ENCODE measurements around the gene PEAR1. TPM values are rescaled to one million over a fixed set of nuclear protein-coding genes. Genes with fewer than 3 reads are reported as not detected.
A peak's percentile ranks its signal among the peaks of the same experiment; 100 is the strongest.

PEAR1 gene
- total RNA-seq, 1 donor from 2014 or later = 74.7 TPM

DNA sequence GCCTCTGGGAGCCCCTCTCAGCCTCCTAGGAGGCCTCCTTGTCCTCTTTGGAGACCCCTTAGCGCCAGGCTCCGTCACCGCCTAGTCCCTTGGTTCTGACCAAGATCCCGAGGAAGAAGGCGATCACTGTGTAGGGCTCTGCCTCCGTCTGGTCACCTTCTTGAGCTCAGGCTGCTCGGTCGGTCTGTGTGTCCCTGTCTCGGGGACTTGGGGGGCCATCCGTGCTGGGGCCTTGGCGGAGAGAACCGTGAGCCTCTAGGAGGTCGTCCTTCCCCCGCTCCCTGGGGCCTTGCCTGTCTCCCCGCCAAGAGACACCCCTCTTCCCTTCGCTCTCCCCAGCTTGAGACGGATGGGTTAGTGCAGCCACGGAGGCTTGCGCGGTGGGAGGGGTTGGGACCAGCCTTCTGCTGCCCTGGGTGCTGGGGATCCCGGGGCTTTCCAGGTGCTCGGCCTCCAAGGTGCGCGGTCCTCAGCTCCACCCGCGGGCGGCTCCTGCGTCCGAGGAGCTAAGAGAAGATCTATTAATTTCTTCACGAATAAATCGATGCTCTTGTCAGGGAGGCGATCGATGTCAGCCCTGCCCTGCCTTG, 33.9 kb upstream of the PEAR1 start:
- DNase-seq (ENCODE audit: low spot score) (no peak), ATAC-seq (peak; percentile 69)
- intact Hi-C loops (cut with DNase I) = loop anchor here (10.0 kb wide), 1 partner anchor 165 kb away; no protein-coding TSS in a partner anchor

DNA sequence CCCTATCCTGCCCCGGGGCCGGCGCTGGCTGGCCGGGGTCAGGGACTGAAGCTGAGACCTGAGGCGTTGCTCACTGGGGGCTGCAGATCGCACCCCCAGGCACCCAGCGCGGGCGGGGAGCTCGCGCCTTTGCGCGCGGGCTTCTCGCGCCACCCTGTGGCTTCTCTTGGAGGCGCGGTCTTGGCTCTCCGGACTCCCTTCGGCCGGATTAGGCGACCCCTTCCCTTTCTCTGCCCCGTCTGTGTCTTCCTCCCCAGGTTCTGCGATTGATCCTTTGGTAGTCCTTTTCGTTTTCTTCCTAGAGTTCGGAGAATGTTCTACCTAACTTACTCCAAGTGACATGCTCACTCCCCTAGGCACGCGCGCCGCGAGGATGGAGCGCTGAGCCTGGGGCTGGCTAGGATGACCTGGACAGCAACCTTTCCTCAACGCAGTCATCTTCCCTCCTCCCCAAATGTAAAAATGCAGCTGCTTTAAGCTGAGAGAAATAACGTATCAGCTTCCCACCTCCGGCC, 33.3 kb upstream of the PEAR1 start:
- intact Hi-C loops (cut with DNase I) = loop anchor here (10.0 kb wide), 1 partner anchor 165 kb away; no protein-coding TSS in a partner anchor
- ATAC-seq = peak; percentile 84
- peak; percentile 75 for DNase-seq (ENCODE audit: low spot score)

DNA sequence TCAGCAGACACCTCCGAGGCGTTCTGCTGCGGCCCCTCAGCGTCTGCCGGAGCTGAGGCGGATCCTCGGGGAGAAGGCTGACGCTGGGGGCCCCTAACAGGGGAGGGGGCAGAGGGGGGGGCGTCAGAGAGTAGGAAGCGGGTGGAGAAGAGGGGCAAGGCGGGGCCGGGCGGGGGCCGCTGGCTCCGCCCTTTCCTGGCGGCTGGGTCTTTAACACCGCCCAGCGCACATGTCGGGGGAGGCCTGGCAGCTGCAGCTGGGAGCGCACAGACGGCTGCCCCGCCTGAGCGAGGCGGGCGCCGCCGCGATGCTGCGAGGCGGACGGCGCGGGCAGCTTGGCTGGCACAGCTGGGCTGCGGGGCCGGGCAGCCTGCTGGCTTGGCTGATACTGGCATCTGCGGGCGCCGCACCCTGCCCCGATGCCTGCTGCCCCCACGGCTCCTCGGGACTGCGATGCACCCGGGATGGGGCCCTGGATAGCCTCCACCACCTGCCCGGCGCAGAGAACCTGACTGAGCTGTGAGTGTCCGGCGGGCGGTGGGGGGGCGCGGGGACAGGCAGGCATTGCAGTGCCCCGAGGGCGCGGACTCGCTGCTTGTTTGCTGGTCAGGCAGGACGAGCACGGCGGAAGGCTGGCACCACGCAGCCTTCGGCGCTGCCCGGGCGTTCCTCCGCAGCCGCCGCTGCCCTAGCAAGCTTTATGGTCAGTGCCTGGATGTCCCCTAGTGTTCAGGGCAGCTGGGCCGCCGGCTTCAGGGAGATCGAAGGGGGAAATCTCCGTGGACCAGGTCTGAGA, 32.7 kb upstream of the PEAR1 start, which contains the start of gene NTRK1:
TSS of gene NTRK1 (plus strand) at position 238 of the 796 bp plus-strand sequence. CDS start at position 308, 70 bp downstream.
- DNase-seq (ENCODE audit: low spot score) (no peak), ATAC-seq (peak; percentile 41)
- intact Hi-C loops (cut with DNase I) = loop anchor here (10.0 kb wide), 1 partner anchor 166 kb away; no protein-coding TSS in a partner anchor

DNA sequence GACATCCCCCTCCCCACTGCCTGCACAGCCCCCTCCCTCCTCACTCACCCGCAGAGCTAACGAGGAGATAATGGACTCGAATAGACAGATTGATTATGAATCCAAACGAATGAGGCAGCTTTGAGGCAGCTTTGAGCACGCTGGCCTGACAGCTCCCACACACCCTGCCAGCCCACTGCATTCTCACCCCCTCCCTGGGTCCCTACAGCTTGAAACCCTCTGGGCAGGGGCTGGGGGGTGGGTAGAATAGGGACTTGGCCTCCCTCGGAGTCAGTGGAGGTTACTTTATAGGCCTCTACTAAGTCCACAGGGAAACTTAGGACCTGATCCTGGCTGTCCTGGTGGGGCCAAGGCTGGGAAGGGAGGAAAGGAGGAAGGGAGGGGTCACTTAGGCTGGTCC, 30.9 kb upstream of the PEAR1 start:
- intact Hi-C loops (cut with DNase I) = loop anchor here (10.0 kb wide), 1 partner anchor 168 kb away; no protein-coding TSS in a partner anchor
- DNase-seq (ENCODE audit: low spot score) (no peak), ATAC-seq (no peak)

DNA sequence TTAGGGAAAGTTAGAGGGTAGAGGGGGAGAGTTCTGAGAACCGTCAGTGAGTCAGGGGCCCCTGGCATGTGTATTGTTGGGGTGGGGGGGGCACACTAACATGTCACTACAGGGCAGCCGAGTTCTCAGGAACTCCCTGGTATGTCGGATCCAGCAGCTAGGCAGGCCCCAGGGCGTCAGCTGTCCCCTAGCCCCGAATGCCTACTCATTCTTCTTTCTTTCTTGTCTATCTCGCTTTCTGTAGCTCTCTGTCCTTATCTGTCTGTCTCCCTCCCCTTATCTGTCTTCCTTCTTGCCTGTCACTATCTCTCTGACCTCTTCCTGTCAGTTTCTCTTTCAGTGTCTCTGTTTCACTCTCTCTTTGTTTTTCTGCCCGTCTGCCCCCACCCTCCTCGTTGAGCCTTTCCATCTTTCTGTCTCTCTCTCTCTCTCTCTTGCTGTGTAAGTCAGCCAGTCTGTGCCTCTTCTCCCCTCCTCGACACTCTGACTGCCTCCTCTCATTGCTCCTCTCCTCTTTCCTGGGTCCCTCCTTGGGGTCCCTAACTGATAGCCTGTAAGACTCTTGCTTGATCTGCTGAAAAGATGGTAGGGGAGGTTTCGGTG, 30.4 kb upstream of the PEAR1 start:
- intact Hi-C loops (cut with DNase I) = loop anchor here (10.0 kb wide), 1 partner anchor 168 kb away; no protein-coding TSS in a partner anchor
- ATAC-seq (no peak), DNase-seq (ENCODE audit: low spot score) (no peak)

DNA sequence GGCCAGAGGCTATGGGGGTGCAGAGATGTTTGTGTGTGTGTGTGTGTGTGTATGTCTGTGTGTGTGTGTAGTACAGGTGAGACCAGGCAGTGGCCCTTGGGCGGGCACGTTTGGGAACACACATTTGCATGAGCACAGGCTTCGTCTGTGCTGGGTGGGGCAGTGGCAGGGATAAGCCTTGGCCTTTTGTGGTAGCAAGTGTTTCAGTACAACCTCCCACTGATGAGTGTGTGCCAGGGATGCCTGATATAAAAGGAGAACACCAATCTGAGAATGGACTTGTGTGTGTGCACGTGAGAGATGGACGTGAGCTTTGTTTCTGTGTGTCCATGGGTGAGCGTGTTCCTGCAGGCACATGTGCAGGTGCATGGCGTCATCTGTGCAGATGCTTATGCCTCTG, 29.9 kb upstream of the PEAR1 start:
- DNase-seq (ENCODE audit: low spot score) (no peak), ATAC-seq (no peak)
- intact Hi-C loops (cut with DNase I) = loop anchor here (10.0 kb wide), 1 partner anchor 169 kb away; no protein-coding TSS in a partner anchor

DNA sequence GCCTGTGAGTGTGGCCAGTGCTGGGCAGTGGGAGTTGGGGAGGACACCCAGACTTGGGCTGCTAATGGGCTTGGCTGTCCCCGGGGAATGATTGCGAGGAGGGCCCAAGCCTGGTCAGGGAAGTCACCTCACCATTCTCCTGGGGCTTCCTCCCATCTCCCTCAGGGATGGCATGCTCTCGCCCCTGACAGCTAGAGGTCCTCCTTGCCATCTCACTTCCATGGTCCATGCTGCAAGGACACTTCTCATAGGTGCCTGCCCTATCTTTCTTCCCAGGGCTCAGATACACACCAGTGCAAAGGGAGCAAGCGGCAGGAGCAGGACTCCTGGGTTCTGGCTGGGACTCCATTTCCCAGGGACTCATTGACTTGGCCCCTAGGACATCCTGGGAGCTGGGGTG, 28.7 kb upstream of the PEAR1 start:
- intact Hi-C loops (cut with DNase I) = loop anchor here (10.0 kb wide), 1 partner anchor 170 kb away; no protein-coding TSS in a partner anchor
- ATAC-seq (no peak), DNase-seq (ENCODE audit: low spot score) (no peak)

DNA sequence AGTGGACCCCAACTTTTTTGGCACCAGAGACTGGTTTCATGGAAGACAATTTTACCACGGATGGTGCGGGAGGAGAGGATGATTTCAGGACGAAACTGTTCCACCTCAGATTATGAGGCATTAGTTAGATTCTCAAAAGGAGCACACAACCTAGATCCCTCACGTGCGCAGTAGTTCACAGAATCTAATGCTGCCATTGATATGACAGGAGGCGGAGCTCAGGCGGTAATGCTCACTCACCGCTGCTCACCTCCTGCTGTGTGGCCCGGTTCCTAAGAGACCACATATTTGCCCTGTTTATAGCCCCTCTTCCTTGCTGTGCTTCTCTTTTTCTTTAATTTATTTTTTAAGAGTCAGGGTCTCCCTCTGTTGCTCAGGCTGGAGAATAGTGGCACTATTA, 28.3 kb upstream of the PEAR1 start:
- ATAC-seq (no peak), DNase-seq (ENCODE audit: low spot score) (no peak)
- intact Hi-C loops (cut with DNase I) = loop anchor here (10.0 kb wide), 1 partner anchor 170 kb away; no protein-coding TSS in a partner anchor

DNA sequence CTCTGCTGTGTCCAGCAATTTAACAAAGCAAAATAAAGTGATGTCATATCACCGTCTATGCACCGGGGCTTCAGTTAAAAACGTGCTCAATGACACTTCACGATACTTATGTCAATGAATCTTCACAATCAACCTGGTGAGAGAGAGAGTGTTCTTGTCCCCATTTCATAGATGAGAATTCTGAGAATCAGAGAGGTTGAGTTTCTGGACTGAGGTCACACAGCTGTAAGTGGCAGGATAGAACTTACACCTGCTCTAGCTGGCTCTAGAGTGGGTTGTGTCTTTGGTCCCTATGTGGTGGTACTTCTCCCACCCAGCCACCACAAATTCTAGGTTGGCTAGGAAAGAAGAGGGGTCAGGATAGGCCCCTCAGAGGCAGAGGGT, 27.7 kb upstream of the PEAR1 start:
- intact Hi-C loops (cut with DNase I) = loop anchor here (10.0 kb wide), 1 partner anchor 171 kb away; no protein-coding TSS in a partner anchor
- no peak for ATAC-seq
- no peak for DNase-seq (ENCODE audit: low spot score)

DNA sequence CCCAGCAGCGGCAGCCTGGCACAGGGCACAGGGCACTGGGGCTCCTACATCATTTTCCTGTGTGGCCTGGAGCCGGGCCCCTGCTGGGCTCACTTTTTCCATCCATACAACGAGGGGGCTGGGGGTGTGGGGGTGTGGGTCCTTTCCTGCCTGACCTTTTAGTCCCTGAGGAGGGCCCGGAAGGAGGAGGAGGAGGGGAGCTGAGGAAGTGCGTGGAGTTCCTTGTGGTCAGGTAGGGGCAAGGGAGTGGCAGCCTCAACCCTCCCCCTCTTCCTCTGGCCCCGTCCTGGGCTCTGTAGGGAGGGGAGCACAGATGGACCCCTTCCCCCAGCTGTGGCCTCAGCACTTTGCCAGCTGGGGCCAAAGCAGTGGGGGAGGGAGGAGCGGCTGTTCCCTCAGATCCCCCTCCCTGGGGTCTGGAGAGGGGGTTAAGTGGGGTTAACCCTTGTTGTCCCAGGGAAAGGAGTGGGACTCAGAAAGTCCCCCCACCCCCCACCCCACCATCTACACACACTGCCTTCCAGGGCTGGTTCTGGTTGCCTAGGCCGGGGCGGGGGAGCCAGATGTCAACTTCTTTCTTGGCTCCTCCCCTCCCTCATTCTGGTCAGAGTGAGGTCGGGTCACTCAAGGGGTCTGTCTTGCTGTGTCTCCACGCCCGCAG, 27.1 kb upstream of the PEAR1 start:
- intact Hi-C loops (cut with DNase I) = loop anchor here (10.0 kb wide), 1 partner anchor 172 kb away; no protein-coding TSS in a partner anchor
- DNase-seq (ENCODE audit: low spot score) = no peak
- no peak for ATAC-seq

DNA sequence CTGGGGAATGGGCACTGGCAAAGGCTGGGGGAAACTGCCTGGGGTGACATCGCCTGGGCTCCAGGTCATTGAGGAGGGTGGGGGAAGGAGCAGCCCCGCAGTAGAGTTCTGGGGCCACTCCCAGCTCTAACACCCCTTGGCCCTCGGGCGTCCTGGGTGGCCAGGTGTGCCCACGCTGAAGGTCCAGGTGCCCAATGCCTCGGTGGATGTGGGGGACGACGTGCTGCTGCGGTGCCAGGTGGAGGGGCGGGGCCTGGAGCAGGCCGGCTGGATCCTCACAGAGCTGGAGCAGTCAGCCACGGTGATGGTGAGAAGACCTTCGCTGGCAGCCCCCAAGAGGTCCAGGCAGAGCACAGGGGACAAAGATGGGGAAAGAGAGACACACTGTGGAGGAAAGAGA, 25.2 kb upstream of the PEAR1 start:
- DNase-seq (ENCODE audit: low spot score) = no peak
- ATAC-seq = no peak
- intact Hi-C loops (cut with DNase I) = loop anchor here (10.0 kb wide), 1 partner anchor 174 kb away; no protein-coding TSS in a partner anchor

DNA sequence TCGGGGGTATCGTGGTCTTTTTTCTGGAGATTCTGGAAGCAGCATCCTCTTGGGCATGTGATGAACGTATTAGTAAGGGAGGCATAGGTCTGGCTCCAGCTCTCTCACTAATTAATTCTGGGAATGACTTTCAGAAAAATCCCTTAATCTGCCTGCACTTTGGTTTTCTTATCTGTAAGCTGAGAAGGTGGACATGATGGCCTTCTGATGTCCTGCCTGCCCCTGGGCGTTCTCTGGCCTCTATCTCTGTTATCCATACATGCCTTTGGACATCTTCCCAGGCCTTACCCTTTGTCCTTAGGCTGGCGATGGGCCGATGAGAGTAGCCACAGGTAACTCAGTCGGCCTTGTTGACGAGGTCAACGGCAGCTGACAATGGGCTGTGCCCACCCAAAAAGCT, 24.1 kb upstream of the PEAR1 start:
- ATAC-seq (no peak), DNase-seq (ENCODE audit: low spot score) (no peak)
- intact Hi-C loops (cut with DNase I) = loop anchor here (10.0 kb wide), 1 partner anchor 175 kb away; no protein-coding TSS in a partner anchor

DNA sequence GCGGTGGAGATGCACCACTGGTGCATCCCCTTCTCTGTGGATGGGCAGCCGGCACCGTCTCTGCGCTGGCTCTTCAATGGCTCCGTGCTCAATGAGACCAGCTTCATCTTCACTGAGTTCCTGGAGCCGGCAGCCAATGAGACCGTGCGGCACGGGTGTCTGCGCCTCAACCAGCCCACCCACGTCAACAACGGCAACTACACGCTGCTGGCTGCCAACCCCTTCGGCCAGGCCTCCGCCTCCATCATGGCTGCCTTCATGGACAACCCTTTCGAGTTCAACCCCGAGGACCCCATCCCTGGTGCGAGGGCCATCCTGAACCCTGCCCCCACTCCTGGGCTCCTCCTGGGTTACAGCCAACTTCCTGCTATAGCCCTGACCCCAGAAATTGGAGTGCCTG, 19.9 kb upstream of the PEAR1 start:
- ATAC-seq = no peak
- intact Hi-C loops (cut with DNase I) = no loop called here
- no peak for DNase-seq (ENCODE audit: low spot score)

DNA sequence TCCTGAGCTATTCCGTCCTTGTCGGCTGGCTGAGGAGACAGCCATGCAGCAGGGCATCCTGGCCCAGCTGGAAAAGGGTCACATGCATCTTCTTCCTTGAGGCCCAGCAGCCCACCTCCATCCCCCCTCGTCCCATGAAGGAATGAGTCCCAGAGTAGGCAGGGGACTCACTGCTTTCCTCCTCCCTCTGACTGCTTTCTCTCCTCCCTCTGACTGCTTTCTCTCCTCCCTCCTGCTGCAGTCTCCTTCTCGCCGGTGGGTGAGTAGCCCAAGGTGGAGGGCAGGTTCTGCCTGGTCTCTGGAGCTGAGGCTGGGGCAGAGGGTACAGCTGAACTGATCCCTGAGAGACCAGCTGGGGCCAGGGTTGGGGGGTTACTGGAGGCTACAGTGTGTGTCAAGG, 19.4 kb upstream of the PEAR1 start:
- ATAC-seq (no peak), DNase-seq (ENCODE audit: low spot score) (no peak)
- intact Hi-C loops (cut with DNase I) = no loop called here

DNA sequence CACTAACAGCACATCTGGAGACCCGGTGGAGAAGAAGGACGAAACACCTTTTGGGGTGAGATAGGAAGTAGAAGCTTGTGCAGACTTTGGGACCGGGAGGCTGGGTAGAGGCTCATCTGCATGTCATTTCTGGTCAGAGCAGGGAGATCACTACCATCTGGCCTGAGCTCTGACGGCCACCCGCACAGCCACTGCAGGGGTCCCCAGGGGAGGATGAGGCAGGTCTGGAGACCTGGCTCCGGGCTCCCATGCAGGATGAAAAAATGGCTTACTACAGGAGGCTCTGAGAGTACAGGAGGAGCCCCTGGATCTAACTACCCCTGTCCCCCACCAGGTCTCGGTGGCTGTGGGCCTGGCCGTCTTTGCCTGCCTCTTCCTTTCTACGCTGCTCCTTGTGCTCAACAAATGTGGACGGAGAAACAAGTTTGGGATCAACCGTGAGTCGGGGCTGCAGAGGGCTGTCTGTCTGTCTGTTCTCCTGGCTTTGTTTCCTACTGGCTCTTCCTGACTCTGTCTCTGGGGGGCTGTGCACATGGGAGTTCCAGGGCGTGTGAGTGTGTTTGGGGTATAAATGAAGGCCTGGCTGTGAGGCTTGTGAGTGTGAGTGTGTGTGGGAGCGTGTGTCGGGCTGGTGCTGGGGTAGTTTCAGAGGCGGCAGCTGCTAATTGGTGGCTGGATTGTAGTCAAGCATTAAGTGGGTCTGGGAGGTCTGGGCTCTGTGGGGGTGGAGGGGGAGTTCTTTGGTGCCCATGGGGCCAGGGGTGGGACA, 18.8 kb upstream of the PEAR1 start:
- DNase-seq (ENCODE audit: low spot score) = no peak
- intact Hi-C loops (cut with DNase I) = no loop called here
- ATAC-seq = no peak

DNA sequence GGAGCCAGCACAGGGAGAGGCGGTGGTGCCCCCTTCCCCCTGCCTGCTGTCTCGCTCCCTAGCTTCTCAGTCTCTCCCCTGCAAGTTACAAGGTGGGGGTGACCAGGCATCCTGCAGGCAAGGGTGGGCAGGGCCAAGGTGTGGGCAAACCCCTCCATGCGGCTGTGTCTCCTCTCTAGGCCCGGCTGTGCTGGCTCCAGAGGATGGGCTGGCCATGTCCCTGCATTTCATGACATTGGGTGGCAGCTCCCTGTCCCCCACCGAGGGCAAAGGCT, 18.2 kb upstream of the PEAR1 start:
- DNase-seq (ENCODE audit: low spot score) (no peak), ATAC-seq (no peak)
- intact Hi-C loops (cut with DNase I) = no loop called here

DNA sequence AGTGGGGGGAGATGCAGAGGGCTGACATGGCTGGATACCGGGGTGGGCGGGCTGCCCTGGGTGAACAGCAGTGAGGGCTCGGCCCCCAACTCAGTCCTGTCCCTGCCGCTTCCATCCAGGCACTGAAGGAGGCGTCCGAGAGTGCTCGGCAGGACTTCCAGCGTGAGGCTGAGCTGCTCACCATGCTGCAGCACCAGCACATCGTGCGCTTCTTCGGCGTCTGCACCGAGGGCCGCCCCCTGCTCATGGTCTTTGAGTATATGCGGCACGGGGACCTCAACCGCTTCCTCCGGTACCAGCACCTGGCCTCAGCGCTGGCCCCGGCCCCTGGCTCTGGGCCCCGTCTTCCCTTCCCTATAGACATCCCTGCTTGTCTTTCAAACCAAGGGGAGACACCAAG, 17.2 kb upstream of the PEAR1 start:
- intact Hi-C loops (cut with DNase I) = no loop called here
- no peak for ATAC-seq
- no peak for DNase-seq (ENCODE audit: low spot score)

DNA sequence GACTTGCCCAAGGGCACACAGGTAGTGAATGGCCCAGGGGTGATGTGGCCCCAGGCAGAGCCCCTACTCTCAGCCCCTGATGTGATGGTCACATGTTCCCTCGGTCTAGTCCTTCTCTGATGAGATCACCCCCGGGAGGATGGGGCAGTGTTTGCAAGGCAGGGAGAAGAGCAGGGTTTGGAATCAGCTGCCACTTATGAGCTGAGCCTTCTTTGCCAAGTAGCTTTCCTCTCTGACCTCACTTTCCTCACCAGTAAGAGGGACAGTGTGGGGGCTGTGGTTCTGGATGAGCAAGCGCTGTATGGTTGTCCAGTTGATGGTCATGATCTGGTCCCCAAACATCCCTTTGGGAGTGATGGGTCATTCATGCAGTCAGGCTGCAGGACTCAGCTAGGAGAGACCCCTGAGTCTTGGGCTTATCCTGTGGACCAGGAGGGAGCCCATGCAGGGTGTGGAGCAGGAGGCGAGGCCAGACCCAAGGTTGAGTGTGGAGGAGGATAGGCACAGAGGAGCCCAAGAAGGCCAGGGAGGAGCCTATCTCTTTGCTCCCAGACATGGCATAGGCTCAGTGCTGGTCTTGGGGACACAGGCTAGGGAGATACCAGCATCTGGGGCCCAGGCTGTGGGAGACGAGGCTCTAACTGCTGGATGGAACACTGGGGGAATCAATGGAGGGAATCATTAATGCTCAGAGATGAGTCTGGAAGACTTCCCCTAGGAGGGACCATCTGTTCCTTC, 15.9 kb upstream of the PEAR1 start:
- ATAC-seq = no peak
- intact Hi-C loops (cut with DNase I) = no loop called here

More for the DNA sequence above, 15.9 kb upstream of the PEAR1 start:
- DNase-seq (ENCODE audit: low spot score) = no peak

Measured in sciatic nerve (tissue), 2 donors.